ENCODE measurements around the gene MTERF4.

DNA sequence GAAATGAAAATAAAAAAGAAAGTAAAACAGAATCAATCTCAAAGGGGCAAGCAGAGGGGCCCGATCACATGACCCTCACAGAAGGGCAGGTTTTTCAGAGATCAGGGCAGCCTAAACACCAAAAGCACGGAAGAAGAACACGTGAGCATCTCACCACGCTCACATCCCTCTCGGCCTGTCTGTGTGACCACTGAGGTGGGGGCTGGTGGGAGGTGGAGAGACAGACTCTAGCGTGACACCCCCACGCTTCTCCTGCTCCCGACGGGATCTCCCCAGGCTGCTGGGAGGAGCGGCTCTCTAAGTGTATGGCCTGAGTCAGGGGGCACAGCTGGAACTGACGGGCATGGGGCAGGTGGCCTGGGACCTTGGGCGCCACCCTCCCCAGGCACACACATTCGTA lies 23.5 kb upstream of the MTERF4 start:
- TF ChIP-seq, protein P1, sequence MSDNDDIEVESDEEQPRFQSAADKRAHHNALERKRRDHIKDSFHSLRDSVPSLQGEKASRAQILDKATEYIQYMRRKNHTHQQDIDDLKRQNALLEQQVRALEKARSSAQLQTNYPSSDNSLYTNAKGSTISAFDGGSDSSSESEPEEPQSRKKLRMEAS (IDR thresholded peaks at IDR 0.05), result no peak
- no peak for TF ChIP-seq MYC (IDR thresholded peaks at IDR 0.05; ENCODE audit: borderline replicate concordance, low read length)
- TF ChIP-seq, protein P2, sequence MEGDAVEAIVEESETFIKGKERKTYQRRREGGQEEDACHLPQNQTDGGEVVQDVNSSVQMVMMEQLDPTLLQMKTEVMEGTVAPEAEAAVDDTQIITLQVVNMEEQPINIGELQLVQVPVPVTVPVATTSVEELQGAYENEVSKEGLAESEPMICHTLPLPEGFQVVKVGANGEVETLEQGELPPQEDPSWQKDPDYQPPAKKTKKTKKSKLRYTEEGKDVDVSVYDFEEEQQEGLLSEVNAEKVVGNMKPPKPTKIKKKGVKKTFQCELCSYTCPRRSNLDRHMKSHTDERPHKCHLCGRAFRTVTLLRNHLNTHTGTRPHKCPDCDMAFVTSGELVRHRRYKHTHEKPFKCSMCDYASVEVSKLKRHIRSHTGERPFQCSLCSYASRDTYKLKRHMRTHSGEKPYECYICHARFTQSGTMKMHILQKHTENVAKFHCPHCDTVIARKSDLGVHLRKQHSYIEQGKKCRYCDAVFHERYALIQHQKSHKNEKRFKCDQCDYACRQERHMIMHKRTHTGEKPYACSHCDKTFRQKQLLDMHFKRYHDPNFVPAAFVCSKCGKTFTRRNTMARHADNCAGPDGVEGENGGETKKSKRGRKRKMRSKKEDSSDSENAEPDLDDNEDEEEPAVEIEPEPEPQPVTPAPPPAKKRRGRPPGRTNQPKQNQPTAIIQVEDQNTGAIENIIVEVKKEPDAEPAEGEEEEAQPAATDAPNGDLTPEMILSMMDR (IDR thresholded peaks at IDR 0.05), result no peak
- TF ChIP-seq, protein P3, sequence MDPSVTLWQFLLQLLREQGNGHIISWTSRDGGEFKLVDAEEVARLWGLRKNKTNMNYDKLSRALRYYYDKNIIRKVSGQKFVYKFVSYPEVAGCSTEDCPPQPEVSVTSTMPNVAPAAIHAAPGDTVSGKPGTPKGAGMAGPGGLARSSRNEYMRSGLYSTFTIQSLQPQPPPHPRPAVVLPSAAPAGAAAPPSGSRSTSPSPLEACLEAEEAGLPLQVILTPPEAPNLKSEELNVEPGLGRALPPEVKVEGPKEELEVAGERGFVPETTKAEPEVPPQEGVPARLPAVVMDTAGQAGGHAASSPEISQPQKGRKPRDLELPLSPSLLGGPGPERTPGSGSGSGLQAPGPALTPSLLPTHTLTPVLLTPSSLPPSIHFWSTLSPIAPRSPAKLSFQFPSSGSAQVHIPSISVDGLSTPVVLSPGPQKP (IDR thresholded peaks at IDR 0.05; ENCODE audit: low read depth, low read length), result no peak
- TF ChIP-seq MAZ (IDR thresholded peaks at IDR 0.05; ENCODE audit: borderline replicate concordance, low read depth, low read length), result no peak
- TF ChIP-seq MAFK (IDR thresholded peaks at IDR 0.05; ENCODE audit: partially characterized antibody), result no peak
